Fibroblast of upper back skin (primary cell): ENCODE data around the gene OR13C2.
A peak's percentile ranks its signal among the peaks of the same experiment; 100 is the strongest.
"Not testable (repeated sequence)": the region's sequence is repeated elsewhere in the genome, so short reads cannot be mapped to it uniquely, and the experiment has no call there.

Experiments
- DNase-seq: peaks from one replicate; pipeline ENCODE4 v3.0.0-alpha.2; 2013

Gene OR13C2, protein sequence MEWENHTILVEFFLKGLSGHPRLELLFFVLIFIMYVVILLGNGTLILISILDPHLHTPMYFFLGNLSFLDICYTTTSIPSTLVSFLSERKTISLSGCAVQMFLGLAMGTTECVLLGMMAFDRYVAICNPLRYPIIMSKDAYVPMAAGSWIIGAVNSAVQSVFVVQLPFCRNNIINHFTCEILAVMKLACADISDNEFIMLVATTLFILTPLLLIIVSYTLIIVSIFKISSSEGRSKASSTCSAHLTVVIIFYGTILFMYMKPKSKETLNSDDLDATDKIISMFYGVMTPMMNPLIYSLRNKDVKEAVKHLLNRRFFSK

DNA sequence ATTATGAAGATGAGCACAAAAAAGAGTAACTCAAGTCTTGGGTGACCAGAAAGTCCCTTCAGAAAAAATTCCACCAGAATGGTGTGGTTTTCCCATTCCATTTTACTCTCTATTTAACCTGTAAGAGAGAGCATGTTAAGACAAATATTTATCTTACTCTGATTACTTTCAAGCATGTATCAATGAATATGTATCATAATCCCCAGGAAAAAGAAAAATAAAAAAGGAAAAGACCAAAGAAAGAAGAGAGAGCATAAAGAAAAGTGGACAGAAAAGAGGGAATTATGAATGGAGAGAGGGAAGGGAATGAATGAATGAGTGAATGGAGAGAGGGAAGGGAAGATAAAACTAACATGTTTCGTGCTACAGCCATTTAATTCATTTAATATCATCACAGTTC, at the start of gene OR13C2:
OR13C2 (minus strand) TSS at position 101 of the 400 bp plus-strand sequence; CDS start at position 101, 0 bp downstream.
- not testable (repeated sequence) for DNase-seq

DNA sequence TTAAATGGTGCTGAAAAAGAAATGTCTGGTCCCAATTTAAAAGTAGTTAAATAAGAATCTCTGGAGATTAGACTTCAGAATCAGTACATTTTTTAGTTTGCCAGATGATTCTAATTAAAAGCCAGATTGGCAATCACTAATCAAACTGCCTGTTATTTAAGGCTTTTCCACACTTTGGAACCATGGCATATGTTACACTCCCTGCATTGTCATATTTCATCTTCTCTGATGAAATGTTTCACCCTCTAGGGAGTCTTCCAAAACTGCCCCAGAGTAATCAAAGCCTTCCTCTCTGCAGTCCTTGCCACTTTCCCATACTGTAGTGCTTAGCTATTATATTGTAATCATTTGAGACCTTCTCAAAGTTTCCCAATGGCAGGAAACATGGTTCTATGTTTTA, 30.0 kb upstream of the OR13C2 start:
- DNase-seq: peak; percentile 20

DNA sequence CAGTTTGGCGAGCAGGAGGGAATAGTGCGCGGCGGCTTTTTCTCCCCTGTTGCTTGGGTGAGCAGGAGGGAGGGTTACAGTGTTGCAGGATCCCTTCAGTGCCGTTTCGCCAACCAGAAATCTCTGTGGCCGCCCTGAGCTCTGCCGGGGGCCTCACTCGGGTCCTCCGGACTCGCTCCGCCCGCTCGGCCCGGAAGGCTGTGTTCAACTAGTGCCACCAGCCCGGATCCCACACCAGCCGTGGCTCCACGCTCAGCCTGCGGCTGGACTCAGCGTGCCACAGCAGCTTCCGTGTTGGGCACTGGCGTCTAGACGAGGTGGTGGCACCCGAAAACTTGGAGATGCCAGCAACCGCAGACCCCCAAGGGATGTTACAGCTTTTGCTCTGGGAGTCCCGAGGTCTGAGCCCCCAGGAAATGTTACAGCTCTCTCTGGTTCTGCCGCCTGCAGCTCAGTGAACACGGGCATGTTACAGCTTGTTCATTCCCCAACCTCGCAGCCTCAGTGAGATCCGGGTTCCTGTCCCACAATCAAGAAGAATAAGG, 28.6 kb upstream of the OR13C2 start:
- DNase-seq: no peak

DNA sequence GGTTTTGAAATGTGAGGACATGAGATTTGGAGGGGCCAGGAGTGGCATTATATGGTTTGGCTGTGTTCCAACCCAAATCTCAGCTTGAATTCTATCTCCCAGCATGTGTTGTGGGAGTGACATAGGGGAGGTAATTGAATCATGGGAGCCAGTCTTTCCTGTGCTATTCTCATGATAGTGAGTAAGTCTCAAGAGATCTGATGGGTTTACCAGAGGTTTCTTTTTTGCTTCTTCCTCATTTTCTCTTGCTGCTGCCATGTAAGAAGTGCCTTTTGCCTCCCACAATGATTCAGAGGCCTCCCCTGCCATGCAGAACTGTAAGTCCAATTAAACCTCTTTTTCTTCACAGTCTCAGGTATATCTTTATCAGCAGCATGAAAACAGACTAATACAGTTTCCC, 20.5 kb upstream of the OR13C2 start:
- DNase-seq: peak; percentile 2

DNA sequence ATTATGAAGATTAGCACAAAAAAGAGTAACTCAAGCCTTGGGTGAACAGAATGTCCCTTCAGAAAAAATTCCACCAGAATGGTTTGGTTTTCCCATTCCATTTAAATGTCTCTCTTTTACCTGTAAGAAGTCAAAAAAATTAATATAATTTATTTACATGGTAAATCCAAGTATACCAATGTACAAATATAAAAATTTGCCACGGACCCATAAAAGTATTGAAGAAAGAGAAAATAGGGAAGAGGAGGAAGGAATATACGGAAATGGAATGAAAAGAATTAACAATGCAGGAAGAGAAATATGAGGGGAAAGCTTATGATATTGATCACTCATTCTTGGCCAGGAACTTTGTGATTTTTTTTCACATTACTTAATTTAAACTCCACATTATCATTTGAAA, 12.7 kb upstream of the OR13C2 start, which contains the start of gene OR13C9:
OR13C9 (minus strand) TSS at position 101 of the 400 bp plus-strand sequence; CDS start at position 101, 0 bp downstream.
- DNase-seq: no peak

DNA sequence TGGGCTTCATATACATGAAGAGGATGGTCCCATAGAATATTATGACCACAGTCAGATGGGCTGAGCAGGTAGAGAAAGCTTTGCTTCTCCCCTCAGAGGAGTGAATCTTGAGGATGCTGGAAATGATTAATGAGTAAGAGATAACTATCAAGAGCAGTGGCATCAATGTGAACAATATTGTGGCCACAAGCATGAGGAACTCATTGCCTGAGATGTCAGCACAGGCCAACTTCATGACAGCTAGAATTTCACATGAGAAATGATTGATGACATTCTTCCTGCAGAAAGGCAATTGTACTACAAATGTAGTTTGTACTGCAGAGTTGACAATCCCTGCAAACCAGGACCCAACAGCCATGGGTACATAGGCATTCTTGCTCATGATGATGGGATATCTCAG, 12.0 kb upstream of the OR13C2 start:
- peak; percentile 28 for DNase-seq

DNA sequence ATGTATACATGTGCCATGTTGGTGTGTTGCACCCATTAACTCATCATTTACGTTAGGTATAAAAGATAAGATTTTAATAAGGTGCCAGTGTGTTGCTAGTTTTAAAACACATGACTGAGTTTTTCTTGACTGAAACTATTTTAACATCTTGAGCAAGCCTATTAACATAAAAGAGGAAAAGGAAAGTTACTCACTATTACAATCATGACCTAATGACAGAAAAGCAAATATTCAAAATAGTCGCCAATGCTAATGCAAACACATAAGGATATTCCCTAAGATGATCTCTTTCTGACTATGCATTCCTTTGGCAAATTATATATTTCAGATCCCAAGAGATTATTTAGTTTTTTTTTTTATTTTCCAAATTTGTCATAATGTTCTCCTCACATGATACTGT, 5.8 kb upstream of the OR13C2 start:
- no peak for DNase-seq

DNA sequence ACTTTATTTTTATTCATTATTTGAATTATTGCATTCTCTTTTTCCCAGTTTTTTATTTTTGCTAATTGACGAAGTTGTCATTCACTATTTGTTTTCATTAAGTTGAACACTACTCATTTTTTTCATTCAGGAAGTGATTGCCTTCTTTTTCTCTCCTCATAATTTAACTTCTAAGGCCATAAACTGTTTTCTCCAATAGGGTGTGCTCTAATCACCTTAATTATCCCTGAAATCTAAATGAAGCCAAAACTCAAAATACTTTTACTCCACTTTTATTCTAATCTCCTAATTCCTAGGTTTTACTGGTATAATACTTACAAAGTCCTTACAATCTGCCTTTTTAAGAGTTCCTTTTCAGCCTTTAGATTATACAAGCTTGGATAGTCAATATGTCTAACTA, 2.9 kb upstream of the OR13C2 start:
- DNase-seq: peak; percentile 1

DNA sequence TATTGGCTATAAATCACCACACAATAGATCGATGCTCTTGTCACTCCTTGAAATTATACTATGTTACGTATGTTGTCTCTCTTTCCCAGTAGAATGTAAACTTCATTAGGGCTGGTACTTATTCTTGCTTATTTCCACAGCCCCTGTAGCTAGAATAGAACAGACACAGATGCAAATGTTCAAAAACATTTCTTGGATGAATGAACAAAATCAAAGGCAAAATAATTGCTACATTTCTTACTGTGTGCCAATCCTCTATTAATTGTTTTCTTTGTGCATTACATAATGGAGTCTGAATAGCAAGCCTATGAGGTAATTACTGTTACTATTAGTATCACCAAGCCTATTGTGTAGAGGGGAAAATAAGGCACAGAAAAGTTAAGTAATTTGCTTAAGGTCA, 725 bp upstream of the OR13C2 start:
- DNase-seq: no peak

DNA sequence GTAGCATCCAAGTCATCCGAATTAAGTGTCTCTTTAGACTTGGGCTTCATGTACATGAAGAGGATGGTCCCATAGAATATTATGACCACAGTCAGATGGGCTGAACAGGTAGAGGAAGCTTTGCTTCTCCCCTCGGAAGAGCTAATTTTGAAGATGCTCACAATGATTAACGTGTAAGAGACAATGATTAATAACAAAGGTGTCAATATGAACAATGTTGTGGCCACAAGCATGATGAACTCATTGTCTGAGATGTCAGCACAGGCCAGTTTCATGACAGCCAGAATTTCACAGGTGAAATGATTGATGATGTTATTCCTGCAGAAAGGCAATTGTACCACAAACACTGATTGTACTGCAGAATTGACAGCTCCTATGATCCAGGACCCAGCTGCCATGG, 626 bp downstream of the OR13C2 start:
- no peak for DNase-seq

DNA sequence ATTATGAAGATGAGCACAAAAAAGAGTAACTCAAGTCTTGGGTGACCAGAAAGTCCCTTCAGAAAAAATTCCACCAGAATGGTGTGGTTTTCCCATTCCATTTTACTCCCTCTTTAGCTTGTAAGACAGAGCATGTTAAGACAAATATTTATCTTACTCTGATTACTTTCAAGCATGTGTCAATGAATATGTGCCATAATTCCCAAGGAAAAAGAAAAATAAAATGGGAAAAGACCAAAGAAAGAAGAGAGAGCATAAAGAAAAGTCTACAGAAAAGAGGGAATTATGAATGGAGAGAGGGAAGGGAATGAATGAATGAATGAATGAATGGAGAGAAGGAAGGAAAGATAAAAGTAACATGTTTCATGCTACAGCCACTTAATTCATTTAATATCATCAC, 6.1 kb downstream of the OR13C2 start, which contains the start of gene OR13C5:
OR13C5 (minus strand) TSS at position 101 of the 400 bp plus-strand sequence; CDS start at position 101, 0 bp downstream.
- DNase-seq: not testable (repeated sequence)

DNA sequence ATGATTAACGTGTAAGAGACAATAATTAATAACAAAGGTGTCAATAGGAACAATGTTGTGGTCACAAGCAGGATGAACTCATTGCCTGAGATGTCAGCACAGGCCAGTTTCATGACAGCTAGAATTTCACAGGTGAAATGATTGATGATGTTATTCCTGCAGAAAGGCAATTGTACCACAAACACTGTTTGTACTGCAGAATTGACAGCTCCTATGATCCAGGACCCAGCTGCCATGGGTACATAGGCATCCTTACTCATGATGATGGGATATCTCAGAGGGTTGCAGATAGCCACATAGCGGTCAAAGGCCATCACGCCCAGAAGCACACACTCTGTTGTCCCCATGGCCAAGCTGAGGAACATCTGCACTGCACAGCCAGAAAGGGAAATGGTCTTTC, 6.7 kb downstream of the OR13C2 start:
- DNase-seq: not testable (repeated sequence)

DNA sequence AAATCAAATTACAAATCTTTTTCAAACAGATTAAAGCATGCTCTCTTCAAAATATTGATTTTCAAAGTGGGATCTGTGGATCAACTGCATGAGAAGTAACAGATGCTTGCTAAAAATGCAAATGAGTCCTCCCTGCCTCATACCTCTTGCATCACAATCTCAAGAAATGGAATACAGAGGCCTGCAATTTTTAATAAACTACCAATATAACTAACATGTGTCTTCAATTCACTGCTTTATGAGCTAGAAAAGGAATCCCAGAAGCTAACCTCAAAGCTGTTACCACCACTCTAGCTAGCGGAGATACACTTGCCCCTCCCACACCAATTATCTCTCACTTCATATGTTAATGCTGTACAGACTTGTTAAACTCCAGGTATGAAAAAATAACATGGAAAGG, 15.8 kb downstream of the OR13C2 start:
- DNase-seq: peak; percentile 8

DNA sequence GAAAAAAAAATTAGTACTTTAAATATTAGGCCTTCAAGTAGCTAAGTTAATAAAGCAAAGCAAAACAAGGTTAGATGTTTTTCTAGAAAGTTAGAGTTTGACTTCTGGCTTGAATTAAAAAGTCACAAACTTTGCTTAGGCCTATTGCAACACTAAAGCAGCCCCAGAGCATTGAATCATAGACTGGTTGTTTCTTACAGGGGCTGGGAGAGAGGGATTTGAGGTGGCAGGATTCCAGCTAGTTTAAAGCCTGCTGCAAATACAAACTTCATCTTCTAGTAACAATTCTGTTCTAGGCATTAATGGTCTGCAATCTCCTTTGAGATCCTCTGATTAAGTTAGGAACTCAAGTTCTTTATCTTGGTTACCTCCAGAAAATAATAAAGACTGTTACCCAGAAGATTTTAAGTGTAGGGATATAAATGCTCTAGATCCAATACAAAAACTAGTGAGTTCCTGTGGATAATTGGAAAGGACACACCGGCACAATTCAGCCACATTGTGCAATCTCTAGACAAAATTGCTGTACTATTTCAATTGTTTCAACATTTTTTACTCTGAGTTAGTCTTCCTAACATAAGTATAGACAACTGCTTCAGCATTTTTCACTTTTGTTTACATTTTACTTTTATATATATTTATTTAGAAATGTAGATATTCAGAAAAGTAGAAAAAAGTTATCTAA, 18.8 kb downstream of the OR13C2 start:
- peak; percentile 94 for DNase-seq

DNA sequence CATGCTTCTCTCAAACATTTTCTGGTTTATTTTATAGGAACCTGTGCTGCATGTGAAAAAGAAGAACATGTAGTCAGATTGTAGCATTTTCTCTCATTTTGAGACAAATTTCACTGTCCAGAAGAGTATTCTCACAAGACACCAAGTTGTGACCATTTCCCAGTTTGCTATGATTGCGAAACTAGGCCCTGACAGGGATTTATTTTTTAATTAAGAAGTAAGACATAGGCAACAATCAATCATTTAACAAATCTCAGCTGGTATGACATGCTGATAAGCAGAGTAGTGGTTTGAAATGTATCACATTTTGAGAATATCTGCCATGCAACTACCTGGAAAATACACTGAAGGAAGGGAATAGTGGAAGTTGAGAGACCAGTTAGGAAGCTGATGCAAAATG, 24.9 kb downstream of the OR13C2 start:
- no peak for DNase-seq

DNA sequence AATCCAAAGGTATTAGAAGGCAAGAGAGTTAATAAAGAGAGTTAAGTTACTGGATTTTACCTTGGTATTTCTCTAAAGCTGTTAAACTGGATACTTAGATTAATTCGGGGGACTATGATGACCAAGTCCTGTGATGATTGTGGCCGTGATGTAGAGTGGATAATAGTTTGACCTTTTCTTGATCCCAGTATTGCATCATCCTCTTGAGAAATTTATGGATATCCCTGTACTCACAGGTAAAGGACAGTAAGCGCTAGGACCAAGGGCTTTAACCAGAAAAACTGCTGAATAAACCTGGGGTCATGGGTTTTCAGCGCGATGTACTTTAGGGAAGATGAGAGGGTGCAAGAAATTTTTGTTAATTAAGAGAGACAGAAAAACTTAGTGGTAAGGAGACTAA, 28.2 kb downstream of the OR13C2 start:
- DNase-seq: no peak

DNA sequence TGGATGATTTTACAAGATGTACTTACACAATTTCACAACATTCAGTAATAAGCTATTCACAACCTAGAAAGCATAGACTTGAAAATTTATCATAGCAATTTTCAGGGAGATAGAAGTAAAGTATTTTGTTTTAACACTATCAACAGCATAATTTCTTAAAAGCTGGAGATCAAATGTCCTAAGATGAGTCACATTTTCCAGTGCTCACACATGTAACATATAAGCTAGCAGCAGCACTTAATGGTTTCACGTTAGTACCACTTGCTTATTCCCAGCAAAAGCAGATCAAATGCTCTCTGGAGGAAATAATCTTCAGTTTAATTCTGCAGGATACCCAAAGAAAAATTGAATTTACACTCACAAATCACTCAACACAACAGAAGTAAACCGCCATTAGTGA, 30.0 kb downstream of the OR13C2 start:
- DNase-seq: peak; percentile 35

DNA sequence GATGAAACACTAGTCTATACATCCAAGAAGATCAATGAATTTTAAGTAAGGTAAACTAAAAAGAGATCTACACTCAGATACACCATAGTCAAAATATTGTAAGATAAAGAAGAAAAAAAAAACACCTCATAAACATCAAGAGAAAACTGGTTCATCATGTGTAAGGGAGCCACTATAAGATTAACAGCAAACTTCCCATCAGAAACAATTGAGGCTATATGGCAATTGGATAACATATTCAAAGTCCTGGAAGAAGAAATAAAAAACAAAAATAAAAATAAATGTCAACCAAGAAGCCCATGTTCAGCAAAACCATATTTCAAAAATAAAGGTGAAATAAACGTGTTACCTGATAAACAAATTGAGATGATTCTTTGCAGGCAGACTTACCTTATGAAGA, 32.8 kb downstream of the OR13C2 start:
- no peak for DNase-seq

DNA sequence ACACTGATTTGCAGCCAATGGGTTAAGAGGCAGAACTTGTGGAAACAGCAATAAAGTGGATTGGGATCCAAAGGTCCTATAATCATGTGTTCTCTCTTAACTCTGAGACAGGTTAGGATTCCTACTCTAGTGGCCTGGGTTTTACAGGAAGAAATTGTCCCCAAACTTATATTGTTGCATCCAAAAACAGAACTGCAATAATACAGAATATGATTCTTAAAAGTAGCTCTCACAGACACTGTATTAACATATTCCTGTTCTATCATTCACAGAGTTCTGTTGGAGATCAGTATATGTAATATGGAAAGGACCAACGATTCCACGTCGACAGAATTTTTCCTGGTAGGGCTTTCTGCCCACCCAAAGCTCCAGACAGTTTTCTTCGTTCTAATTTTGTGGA, 36.6 kb downstream of the OR13C2 start, which contains the start of gene OR13C8:
OR13C8 (plus strand) TSS at position 301 of the 400 bp plus-strand sequence; CDS start at position 301, 0 bp downstream.
- no peak for DNase-seq

DNA sequence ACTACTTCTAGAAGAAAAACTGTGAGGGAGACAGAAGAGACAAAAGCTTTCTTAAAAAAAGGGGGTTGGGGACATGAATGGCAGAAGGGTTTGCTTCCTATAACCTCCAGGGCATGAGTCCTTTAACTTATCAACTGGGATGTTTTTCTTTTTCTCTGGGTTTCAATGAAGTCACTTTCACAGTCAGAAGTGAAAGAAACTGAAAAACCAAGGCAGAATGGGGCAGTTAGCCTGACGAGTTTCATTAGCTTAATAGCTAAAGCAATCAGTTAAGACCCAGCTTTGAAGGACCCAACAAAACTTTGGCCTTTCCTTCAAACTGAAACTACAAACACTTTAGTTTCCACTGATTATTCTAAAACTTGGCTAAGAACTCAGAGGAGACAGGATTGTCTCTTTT, 41.1 kb downstream of the OR13C2 start:
- DNase-seq: no peak

DNA sequence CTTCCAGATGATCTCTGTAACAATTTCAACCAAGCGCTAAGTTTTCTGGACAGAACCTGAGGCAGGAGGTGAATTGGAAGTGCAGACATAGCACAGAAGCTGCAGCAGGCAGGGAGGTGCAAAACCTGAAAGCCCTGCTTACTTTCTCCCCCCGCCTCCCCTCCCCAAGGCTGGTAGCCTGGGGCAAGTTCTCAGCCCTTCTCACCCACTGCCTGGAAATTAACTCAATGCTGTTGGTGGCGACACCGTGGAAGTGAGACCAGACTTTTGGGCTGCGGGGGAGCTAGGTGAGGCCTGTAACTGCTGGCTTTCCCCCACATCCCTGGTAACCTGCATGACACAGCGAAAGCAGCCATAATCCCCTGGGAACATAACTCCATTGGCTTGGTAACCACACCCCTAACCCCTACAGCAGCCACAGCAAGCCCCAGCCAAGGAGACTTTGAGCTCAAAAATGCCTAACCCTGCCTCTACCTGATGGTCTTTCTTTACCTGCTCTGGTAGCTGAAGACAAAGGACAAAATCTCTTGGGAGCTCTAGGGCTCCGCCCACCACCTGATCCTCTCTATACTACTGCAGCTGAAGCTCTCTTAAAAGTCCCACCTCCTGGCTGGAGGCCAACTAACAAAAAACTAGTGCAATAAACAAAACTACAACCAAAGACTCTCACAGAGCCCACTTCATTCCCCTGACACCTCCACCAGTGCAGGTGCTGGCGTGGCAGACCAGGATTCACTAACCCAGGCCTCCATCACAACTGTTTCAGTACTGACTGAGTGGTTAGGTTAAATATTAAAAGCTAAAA, 48.4 kb downstream of the OR13C2 start:
- no peak for DNase-seq

DNA sequence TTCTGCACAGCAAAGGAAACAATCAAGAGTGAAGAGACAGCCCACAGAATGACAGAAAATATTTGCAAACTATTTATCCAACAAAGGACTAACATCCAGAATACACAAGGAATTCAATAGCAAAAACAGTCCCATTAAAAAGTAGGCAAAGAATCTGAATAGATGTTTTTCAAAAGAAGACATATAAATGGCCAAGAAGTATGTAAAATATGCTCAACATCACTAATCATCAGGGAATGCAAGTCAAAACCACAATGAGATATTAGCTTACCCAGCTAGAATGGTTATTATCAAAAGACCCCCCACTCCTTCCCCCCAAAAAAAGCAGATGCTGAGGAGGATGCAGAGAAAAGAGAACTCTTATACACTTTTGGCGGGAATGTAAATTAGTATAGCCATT, 49.9 kb downstream of the OR13C2 start:
- DNase-seq: peak; percentile 56
